Measurements from ENCODE around the gene DHRS13.
"Not testable (repeated sequence)": the region's sequence is repeated elsewhere in the genome, so short reads cannot be mapped to it uniquely, and the experiment has no call there.

Gene DHRS13

GRCh38 chr17:28893248-28894183, 9.4 kb downstream of the DHRS13 start:
- not testable (repeated sequence) for H2AFZ ChIP-seq (ENCODE audit: low read length, unreplicated experiment); H3K4me3 ChIP-seq (ENCODE audit: low read depth, low read length); H3K27me3 ChIP-seq (ENCODE audit: insufficient read depth, low read length); H3K36me3 ChIP-seq (ENCODE audit: insufficient read depth, low read length)
- H3K79me2 ChIP-seq (ENCODE audit: control insufficient read depth, insufficient read depth, low read length, unreplicated experiment) = peaks cover 15% of the 10 kb centered on the region
- peak overlapping the region; percentile 57 for H3K27ac ChIP-seq (ENCODE audit: low read depth, low read length)
- peaks cover 33% of the 10 kb centered on the region for H3K4me1 ChIP-seq (ENCODE audit: control insufficient read depth, insufficient read depth, low read length, unreplicated experiment)

DNA sequence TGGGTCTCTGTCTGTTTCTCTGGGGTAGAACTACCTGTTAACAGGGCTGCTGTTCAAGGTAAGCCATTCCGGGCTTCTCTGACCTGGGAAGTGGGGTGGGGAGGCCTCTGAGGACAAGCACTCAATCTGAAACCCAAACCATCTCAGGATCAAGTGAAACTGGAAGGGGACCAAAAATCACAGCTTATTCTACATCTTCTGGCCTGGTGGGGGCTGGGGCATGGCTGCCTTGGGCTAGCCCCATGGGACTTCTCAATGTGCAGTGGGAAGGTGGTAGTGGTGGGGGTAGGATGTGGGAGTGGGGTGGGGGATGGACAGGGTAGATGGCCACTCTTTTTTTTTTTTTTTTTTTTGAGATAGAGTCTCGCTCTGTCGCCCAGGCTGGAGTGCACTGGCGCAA, 10.9 kb downstream of the DHRS13 start:
- Histone ChIP-seq H3K4me3 (ENCODE audit: low read depth, low read length) (no peak overlapping the region), H3K36me3 (ENCODE audit: insufficient read depth, low read length) (no peaks in the 10 kb centered on the region), H3K4me1 (ENCODE audit: control insufficient read depth, insufficient read depth, low read length, unreplicated experiment) (peaks cover 27% of the 10 kb centered on the region), H3K27me3 (ENCODE audit: insufficient read depth, low read length) (no peaks in the 10 kb centered on the region), H3K79me2 (ENCODE audit: control insufficient read depth, insufficient read depth, low read length, unreplicated experiment) (peaks cover 15% of the 10 kb centered on the region), H3K27ac (ENCODE audit: low read depth, low read length) (no peak overlapping the region), H2AFZ (ENCODE audit: low read length, unreplicated experiment) (no peak overlapping the region)

- Histone ChIP-seq H3K27me3 (ENCODE audit: insufficient read depth, low read length) (no peaks in the 10 kb centered on the region), H3K4me3 (ENCODE audit: low read depth, low read length) (no peak overlapping the region), H3K79me2 (ENCODE audit: control insufficient read depth, insufficient read depth, low read length, unreplicated experiment) (peaks cover 11% of the 10 kb centered on the region), H3K4me1 (ENCODE audit: control insufficient read depth, insufficient read depth, low read length, unreplicated experiment) (peaks cover 22% of the 10 kb centered on the region), H3K36me3 (ENCODE audit: insufficient read depth, low read length) (no peaks in the 10 kb centered on the region), H3K27ac (ENCODE audit: low read depth, low read length) (no peak overlapping the region), H2AFZ (ENCODE audit: low read length, unreplicated experiment) (no peak overlapping the region)
Measured at GRCh38 chr17:28891201-28891600, 11.7 kb downstream of the DHRS13 start.

GRCh38 chr17:28889996-28890395, 12.9 kb downstream of the DHRS13 start:
- Histone ChIP-seq H3K27me3 (ENCODE audit: insufficient read depth, low read length) (no peaks in the 10 kb centered on the region), H3K36me3 (ENCODE audit: insufficient read depth, low read length) (no peaks in the 10 kb centered on the region), H3K27ac (ENCODE audit: low read depth, low read length) (no peak overlapping the region), H3K4me3 (ENCODE audit: low read depth, low read length) (no peak overlapping the region), H3K4me1 (ENCODE audit: control insufficient read depth, insufficient read depth, low read length, unreplicated experiment) (peaks cover 18% of the 10 kb centered on the region), H2AFZ (ENCODE audit: low read length, unreplicated experiment) (no peak overlapping the region), H3K79me2 (ENCODE audit: control insufficient read depth, insufficient read depth, low read length, unreplicated experiment) (peaks cover 5% of the 10 kb centered on the region)

DNA sequence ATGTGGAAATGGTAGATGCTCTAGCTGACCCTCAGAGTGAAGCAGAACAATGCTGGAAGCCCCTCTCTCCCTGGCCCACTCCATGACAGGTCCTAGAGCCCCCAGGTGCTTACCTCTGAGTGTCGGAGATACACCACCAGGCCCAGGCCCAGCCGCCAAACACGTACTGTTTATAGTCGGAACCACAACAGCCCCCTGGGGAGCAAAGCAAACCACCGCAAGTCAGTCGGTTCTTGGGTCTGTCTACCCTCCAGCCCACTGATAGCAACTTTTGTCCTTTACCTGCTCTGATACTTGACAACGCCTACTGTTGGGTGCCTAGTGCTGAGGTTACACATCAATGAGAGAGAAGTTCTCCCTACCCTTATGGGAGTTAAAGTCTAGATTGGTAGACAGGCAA, 14.0 kb downstream of the DHRS13 start:
- Histone ChIP-seq H3K4me3 (ENCODE audit: low read depth, low read length) (no peak overlapping the region), H3K27me3 (ENCODE audit: insufficient read depth, low read length) (no peaks in the 10 kb centered on the region), H3K4me1 (ENCODE audit: control insufficient read depth, insufficient read depth, low read length, unreplicated experiment) (peaks cover 16% of the 10 kb centered on the region), H3K27ac (ENCODE audit: low read depth, low read length) (no peak overlapping the region), H2AFZ (ENCODE audit: low read length, unreplicated experiment) (no peak overlapping the region), H3K79me2 (ENCODE audit: control insufficient read depth, insufficient read depth, low read length, unreplicated experiment) (peaks cover 5% of the 10 kb centered on the region), H3K36me3 (ENCODE audit: insufficient read depth, low read length) (no peaks in the 10 kb centered on the region)

GRCh38 chr17:28887871-28888471, 14.9 kb downstream of the DHRS13 start:
- Histone ChIP-seq H3K4me3 (ENCODE audit: low read depth, low read length) (no peak overlapping the region), H3K79me2 (ENCODE audit: control insufficient read depth, insufficient read depth, low read length, unreplicated experiment) (peaks cover 5% of the 10 kb centered on the region), H3K27ac (ENCODE audit: low read depth, low read length) (no peak overlapping the region), H2AFZ (ENCODE audit: low read length, unreplicated experiment) (no peak overlapping the region), H3K4me1 (ENCODE audit: control insufficient read depth, insufficient read depth, low read length, unreplicated experiment) (peaks cover 10% of the 10 kb centered on the region), H3K36me3 (ENCODE audit: insufficient read depth, low read length) (no peaks in the 10 kb centered on the region), H3K27me3 (ENCODE audit: insufficient read depth, low read length) (no peaks in the 10 kb centered on the region)

GRCh38 chr17:28885951-28886350, 16.9 kb downstream of the DHRS13 start:
- H2AFZ ChIP-seq (ENCODE audit: low read length, unreplicated experiment) = no peak overlapping the region
- H3K27ac ChIP-seq (ENCODE audit: low read depth, low read length) = no peak overlapping the region
- no peaks in the 10 kb centered on the region for H3K27me3 ChIP-seq (ENCODE audit: insufficient read depth, low read length)
- no peak overlapping the region for H3K4me3 ChIP-seq (ENCODE audit: low read depth, low read length)
- no peaks in the 10 kb centered on the region for H3K36me3 ChIP-seq (ENCODE audit: insufficient read depth, low read length)
- no peaks in the 10 kb centered on the region for H3K79me2 ChIP-seq (ENCODE audit: control insufficient read depth, insufficient read depth, low read length, unreplicated experiment)
- H3K4me1 ChIP-seq (ENCODE audit: control insufficient read depth, insufficient read depth, low read length, unreplicated experiment) = no peaks in the 10 kb centered on the region

GRCh38 chr17:28885363-28885762, 17.5 kb downstream of the DHRS13 start:
- no peaks in the 10 kb centered on the region for H3K79me2 ChIP-seq (ENCODE audit: control insufficient read depth, insufficient read depth, low read length, unreplicated experiment)
- H3K36me3 ChIP-seq (ENCODE audit: insufficient read depth, low read length) = no peaks in the 10 kb centered on the region
- no peaks in the 10 kb centered on the region for H3K27me3 ChIP-seq (ENCODE audit: insufficient read depth, low read length)
- no peak overlapping the region for H3K27ac ChIP-seq (ENCODE audit: low read depth, low read length)
- H3K4me1 ChIP-seq (ENCODE audit: control insufficient read depth, insufficient read depth, low read length, unreplicated experiment) = no peaks in the 10 kb centered on the region
- H2AFZ ChIP-seq (ENCODE audit: low read length, unreplicated experiment) = no peak overlapping the region
- H3K4me3 ChIP-seq (ENCODE audit: low read depth, low read length) = no peak overlapping the region

DNA sequence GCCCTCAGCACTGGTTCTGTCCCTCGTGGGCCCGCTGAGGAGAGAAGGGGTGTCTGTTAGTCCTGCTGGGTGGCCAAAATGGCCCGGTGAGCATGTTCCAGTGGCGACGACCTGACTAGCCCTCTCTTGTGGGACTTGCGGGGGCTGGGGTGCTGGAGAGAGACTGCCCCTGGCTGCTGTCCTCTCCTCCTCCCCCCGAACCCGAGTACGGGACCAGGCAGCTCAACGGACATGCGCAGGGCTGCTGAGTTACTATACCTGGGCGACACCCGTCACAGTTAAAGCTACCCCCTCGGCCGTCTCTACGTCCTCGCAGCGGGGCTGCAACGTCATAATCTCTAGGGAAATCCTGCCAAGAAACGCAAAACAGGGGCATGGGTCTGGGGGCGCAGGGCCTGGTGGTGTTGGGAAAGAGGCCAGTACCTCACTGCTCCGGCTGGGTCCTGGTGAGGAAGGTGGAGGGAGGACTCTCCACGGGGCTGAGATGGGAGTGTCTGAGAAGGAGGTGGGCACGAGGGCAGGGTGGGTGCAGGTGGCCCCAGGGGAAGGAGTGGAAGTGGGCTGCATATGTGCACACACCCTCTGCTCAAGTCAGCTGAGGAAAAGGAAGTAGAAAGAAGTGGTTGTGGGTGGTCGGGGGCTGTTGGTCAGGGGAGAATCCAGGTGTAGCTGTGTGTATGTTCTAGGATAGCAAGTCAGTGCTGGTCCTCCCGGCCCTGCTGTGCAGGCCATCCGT, 18.7 kb downstream of the DHRS13 start:
- Histone ChIP-seq H3K36me3 (ENCODE audit: insufficient read depth, low read length) (no peaks in the 10 kb centered on the region), H3K79me2 (ENCODE audit: control insufficient read depth, insufficient read depth, low read length, unreplicated experiment) (no peaks in the 10 kb centered on the region), H2AFZ (ENCODE audit: low read length, unreplicated experiment) (no peak overlapping the region), H3K4me1 (ENCODE audit: control insufficient read depth, insufficient read depth, low read length, unreplicated experiment) (no peaks in the 10 kb centered on the region), H3K27me3 (ENCODE audit: insufficient read depth, low read length) (no peaks in the 10 kb centered on the region), H3K27ac (ENCODE audit: low read depth, low read length) (no peak overlapping the region), H3K4me3 (ENCODE audit: low read depth, low read length) (no peak overlapping the region)

DNA sequence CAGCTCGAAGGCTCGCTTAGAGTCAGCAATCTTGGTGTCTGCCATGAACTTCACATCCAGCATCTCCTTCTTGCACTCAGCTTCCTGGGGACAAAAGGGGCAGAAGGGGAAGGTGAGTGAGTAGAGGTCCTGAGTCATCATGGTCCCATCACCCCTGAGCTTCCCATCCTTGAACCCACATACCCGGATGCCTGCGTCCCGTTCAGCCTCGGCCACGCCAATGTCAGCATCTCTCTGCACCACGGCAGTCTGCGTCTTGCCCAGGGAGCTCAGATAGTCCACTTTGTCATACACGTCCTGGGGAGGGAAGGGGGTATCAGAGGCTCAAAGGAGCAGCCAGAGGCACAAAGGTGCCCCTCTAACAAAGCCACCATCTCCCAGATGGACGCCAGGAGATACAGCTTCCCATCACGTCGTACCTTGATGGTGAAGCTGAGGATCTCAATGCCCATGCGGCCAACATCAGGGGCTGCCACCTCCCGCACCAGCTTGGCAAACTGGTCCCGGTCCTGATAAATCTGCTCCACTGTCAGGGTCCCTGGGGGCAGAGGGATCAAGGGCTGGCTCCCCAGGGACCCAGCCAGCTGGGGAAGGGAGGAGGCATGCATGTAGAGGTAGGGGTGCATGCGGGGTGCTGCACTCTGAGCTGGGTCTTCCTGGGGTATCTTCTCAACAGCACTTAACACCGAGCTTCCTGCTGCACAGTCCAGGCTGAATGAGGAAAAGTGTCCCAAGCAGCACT, 20.6 kb downstream of the DHRS13 start:
- H3K4me1 ChIP-seq (ENCODE audit: control insufficient read depth, insufficient read depth, low read length, unreplicated experiment) = peaks cover 4% of the 10 kb centered on the region
- H3K4me3 ChIP-seq (ENCODE audit: low read depth, low read length) = no peak overlapping the region
- H3K27ac ChIP-seq (ENCODE audit: low read depth, low read length) = no peak overlapping the region
- H3K27me3 ChIP-seq (ENCODE audit: insufficient read depth, low read length) = no peaks in the 10 kb centered on the region
- no peaks in the 10 kb centered on the region for H3K79me2 ChIP-seq (ENCODE audit: control insufficient read depth, insufficient read depth, low read length, unreplicated experiment)
- no peak overlapping the region for H2AFZ ChIP-seq (ENCODE audit: low read length, unreplicated experiment)
- no peaks in the 10 kb centered on the region for H3K36me3 ChIP-seq (ENCODE audit: insufficient read depth, low read length)
